Subcutaneous adipose tissue (tissue), 4 donors: Measurements from ENCODE around the gene CALR. TPM values are rescaled to one million over a fixed set of nuclear protein-coding genes. Genes with fewer than 3 reads are reported as not detected.

Experiments used
- CTCF ChIP-seq: fragments of 450-650 bp; IDR thresholded peaks from one replicate; pipeline ENCODE4 v1.5.1; 2016; ENCODE audit warnings: low read depth, mild to moderate bottlenecking, control low read depth, antibody characterized with exemption, moderate library complexity
- total RNA-seq, 4 donors: library from RNA; depleted of rRNA; stranded (reverse); fragments of >200 nt; gene quantifications; one replicate each; pipeline ENCODE4 v1.1.0, GENCODE V29; 2016

The CALR gene
- total RNA-seq, 4 donors from 2014 or later = 222 to 414 (median 307) TPM

- no peak for TF ChIP-seq CTCF
These were observed 36.2 kb downstream of the CALR start for GRCh38 chr19:12974301-12975220.

- TF ChIP-seq CTCF = no peak
These were observed 36.9 kb downstream of the CALR start for GRCh38 chr19:12975221-12975741.

- TF ChIP-seq CTCF = no peak
These were observed 41.6 kb downstream of the CALR start for GRCh38 chr19:12979974-12980373.

GRCh38 chr19:12982648-12983047 lies 44.2 kb downstream of the CALR start:
- no peak for TF ChIP-seq CTCF

GRCh38 chr19:12983091-12983490 lies 44.7 kb downstream of the CALR start:
- TF ChIP-seq CTCF = no peak

- no peak for TF ChIP-seq CTCF
These were observed 45.2 kb downstream of the CALR start for GRCh38 chr19:12983542-12984142.

- no peak for TF ChIP-seq CTCF
These were observed 45.8 kb downstream of the CALR start for GRCh38 chr19:12984143-12984627.
